ENCODE results near the gene OGFOD2. TPM values are rescaled to one million over a fixed set of nuclear protein-coding genes. Genes with fewer than 3 reads are reported as not detected.

OGFOD2 gene
- 17.0 and 24.1 TPM in 2 replicates for total RNA-seq (ENCODE audit: low replicate concordance)
- long read RNA-seq, partial matches to known transcripts: 1 of 19 reads
- long read RNA-seq, other reads (novel, unspliced or antisense): 13 of 19 reads

DNA sequence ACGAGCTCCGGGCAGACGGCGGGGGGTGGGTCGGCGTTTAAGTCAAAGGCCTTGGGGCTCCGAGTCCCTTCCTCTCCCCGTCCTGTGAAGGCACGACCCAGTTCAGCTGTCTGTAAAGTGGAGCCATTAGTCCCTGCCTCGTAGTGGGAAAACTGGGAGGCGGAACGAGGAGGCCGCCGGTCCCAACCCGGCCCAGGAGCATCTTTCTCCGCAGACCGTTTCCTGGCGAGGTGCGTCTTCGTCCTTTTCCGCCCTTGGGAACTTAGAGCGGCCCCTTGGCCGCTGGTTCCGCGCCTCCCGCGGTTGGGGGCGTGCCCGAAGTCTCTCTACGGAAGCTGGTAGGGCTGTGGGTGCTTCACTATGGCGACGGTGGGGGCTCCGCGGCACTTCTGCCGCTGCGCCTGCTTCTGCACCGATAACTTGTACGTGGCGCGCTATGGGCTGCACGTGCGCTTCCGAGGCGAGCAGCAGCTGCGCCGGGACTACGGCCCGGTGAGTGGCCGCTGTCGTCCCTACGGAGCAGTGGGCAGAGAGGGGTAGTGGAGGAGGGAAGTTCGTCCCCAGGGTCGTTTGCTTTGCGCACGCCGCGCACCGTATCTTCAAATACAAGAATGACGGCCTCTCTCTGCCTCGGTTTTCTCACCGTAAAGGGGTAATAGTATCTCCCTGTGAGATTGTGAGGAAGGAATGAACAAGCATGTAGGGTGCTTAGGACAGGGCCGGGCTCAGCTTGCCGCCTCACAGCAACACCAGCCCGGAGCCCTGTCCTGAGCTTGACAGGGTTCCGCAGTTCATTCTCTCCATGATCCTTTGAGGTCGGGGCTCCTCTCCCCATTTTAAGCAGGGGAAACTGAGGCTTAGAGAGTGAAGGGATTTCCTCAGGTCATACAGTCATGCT is at the start of gene OGFOD2:
Gene OGFOD2, plus strand, starts transcription at position 353 of the 898 bp plus-strand sequence. Its CDS starts 8 bp downstream, at position 361.
- Mint-ChIP-seq H3K4me3 (peak within 1 kb of the TSS; percentile 98), H3K9me3 (no peaks in the 10 kb centered on the region)

GRCh38 chr12:122927756-122928403 is 47.2 kb upstream of the OGFOD2 start:
- Mint-ChIP-seq H3K4me1 (ENCODE audit: unreplicated experiment) (no peaks in the 10 kb centered on the region), H3K4me3 (no peak overlapping the region), H3K27ac (no peak overlapping the region), H3K9me3 (no peaks in the 10 kb centered on the region), H3K27me3 (no peaks in the 10 kb centered on the region), H3K36me3 (no peaks in the 10 kb centered on the region)
- DNase-seq (ENCODE audit: extremely low spot score, unreplicated experiment): no peak
- TF ChIP-seq, protein P1, sequence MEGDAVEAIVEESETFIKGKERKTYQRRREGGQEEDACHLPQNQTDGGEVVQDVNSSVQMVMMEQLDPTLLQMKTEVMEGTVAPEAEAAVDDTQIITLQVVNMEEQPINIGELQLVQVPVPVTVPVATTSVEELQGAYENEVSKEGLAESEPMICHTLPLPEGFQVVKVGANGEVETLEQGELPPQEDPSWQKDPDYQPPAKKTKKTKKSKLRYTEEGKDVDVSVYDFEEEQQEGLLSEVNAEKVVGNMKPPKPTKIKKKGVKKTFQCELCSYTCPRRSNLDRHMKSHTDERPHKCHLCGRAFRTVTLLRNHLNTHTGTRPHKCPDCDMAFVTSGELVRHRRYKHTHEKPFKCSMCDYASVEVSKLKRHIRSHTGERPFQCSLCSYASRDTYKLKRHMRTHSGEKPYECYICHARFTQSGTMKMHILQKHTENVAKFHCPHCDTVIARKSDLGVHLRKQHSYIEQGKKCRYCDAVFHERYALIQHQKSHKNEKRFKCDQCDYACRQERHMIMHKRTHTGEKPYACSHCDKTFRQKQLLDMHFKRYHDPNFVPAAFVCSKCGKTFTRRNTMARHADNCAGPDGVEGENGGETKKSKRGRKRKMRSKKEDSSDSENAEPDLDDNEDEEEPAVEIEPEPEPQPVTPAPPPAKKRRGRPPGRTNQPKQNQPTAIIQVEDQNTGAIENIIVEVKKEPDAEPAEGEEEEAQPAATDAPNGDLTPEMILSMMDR (conservative IDR thresholded peaks at IDR 0.05): no peak

More for the DNA sequence above, at the start of gene OGFOD2:
- Mint-ChIP-seq H3K27me3 (no peaks in the 10 kb centered on the region), H3K4me1 (ENCODE audit: unreplicated experiment) (peaks cover 16% of the 10 kb centered on the region), H3K27ac (peak within 1 kb of the TSS; percentile 98), H3K36me3 (no peaks in the 10 kb centered on the region)
- peak; percentile 89 for DNase-seq (ENCODE audit: extremely low spot score, unreplicated experiment)
- TF ChIP-seq, protein P1 (conservative IDR thresholded peaks at IDR 0.05): no peak

DNA sequence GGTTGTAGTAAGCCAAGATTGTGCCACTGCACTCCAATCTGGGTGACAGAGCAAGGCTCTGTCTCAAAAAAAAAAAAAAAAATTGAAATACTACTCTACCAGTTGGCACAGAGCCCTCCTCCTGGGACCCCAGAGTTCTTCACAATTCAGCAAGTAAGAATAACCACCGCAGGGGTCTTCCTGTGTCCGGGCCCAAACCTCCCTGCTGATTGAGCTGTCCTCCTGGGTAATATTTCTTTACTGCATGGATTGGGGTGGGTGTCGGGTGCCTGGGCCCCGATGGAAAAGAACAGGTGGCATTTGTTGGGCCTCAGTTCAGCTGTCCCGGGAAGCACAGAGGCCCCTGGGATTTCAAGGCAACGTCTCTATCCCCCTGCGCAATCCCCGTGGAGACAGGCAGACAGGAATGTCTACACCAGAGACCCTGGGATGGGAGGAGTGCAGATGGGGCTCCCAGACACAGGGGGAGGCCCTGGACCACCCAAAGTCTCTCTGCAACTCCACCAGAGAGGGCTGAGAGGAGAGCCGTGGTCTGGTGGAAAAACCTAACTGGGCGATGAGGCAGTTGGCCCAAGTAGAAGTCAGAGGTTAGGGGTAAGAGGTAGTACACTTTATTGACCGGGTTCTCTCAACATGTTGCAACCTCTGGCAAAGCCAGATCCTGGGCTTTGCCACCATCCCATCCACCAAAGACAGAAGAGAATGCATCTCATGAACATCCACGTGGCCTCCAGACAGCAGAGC is 46.5 kb upstream of the OGFOD2 start:
- no peak overlapping the region for H3K4me3 Mint-ChIP-seq
- TF ChIP-seq, protein P1 (conservative IDR thresholded peaks at IDR 0.05): no peak
- no peak overlapping the region for H3K27ac Mint-ChIP-seq
- no peaks in the 10 kb centered on the region for H3K36me3 Mint-ChIP-seq
- DNase-seq (ENCODE audit: extremely low spot score, unreplicated experiment): no peak
- no peaks in the 10 kb centered on the region for H3K9me3 Mint-ChIP-seq
- H3K4me1 Mint-ChIP-seq (ENCODE audit: unreplicated experiment): no peaks in the 10 kb centered on the region
- H3K27me3 Mint-ChIP-seq: no peaks in the 10 kb centered on the region

GRCh38 chr12:122929148-122929538 is 45.9 kb upstream of the OGFOD2 start:
- Mint-ChIP-seq H3K27me3 (no peaks in the 10 kb centered on the region), H3K36me3 (no peaks in the 10 kb centered on the region), H3K27ac (no peak overlapping the region), H3K4me1 (ENCODE audit: unreplicated experiment) (no peaks in the 10 kb centered on the region), H3K9me3 (no peaks in the 10 kb centered on the region), H3K4me3 (no peak overlapping the region)
- TF ChIP-seq, protein P1 (conservative IDR thresholded peaks at IDR 0.05): no peak
- DNase-seq (ENCODE audit: extremely low spot score, unreplicated experiment): no peak

- Mint-ChIP-seq H3K27ac (no peak overlapping the region), H3K4me3 (no peak overlapping the region), H3K9me3 (no peaks in the 10 kb centered on the region), H3K4me1 (ENCODE audit: unreplicated experiment) (no peaks in the 10 kb centered on the region), H3K27me3 (no peaks in the 10 kb centered on the region), H3K36me3 (no peaks in the 10 kb centered on the region)
- no peak for DNase-seq (ENCODE audit: extremely low spot score, unreplicated experiment)
- TF ChIP-seq, protein P1 (conservative IDR thresholded peaks at IDR 0.05): no peak
Observed at GRCh38 chr12:122929812-122930211, 45.2 kb upstream of the OGFOD2 start.

Data from type B pancreatic cell (in vitro differentiated cells).